Naive thymus-derived CD4-positive, alpha-beta T cell (primary cell): ENCODE results near the gene RELL1. TPM values are rescaled to one million over a fixed set of nuclear protein-coding genes. Genes with fewer than 3 reads are reported as not detected.
A peak's percentile ranks its signal among the peaks of the same experiment; 100 is the strongest.

Experiments
- ATAC-seq: fragments of 150-1000 bp; cut with Tn5 transposase; 2 replicates; pipeline ENCODE4 v1.10.0; 2021; ENCODE audit warnings: mild to moderate bottlenecking, moderate library complexity
- CTCF ChIA-PET: fragments of 350-600 bp; sonication (Branson Sonifier 250); formaldehyde crosslinking; loops from one replicate; lab custom pipeline; 2021; ENCODE audit warnings: antibody characterized with exemption; lab: Charles Lee
- POLR2A ChIA-PET: fragments of 350-600 bp; sonication (Branson Sonifier 250); formaldehyde crosslinking; loops from one replicate; lab custom pipeline; 2021; ENCODE audit warnings: antibody characterized with exemption, inconsistent platforms; lab: Charles Lee
- DNase-seq, 9 donors: peaks; one replicate each; pipeline versions ENCODE4 v3.0.0 to v3.0.0-alpha.2; 2020 to 2022; ENCODE audit warnings: mixed read lengths in 1 of 9
- H3K27ac ChIP-seq: one replicate; pipeline ENCODE4 v1.7.0; 2013; ENCODE audit warnings: mild to moderate bottlenecking, low read depth, low read length, moderate library complexity
- H3K27me3 ChIP-seq, 2 donors: one replicate each; pipeline ENCODE4 v1.7.0; 2013; ENCODE audit warnings: low read length in 2 of 2, mild to moderate bottlenecking in 2 of 2, moderate library complexity in 2 of 2; ENCODE audit not compliant: control insufficient read depth in 2 of 2, insufficient read depth in 2 of 2
- H3K36me3 ChIP-seq, 3 experiments: 1 replicate in 2 of 3; 2 replicates in 1 of 3; pipeline ENCODE4 v1.7.0; 2013; ENCODE audit warnings: low read length in 3 of 3, mild to moderate bottlenecking in 3 of 3, moderate library complexity in 1 of 3; ENCODE audit not compliant: insufficient read depth in 3 of 3, control insufficient read depth in 2 of 3
- H3K4me1 ChIP-seq, 2 donors: one replicate each; pipeline ENCODE4 v1.7.0; 2013; ENCODE audit warnings: low read length in 2 of 2, mild to moderate bottlenecking in 2 of 2, moderate library complexity in 1 of 2; ENCODE audit not compliant: control insufficient read depth in 2 of 2, insufficient read depth in 2 of 2
- H3K4me3 ChIP-seq: 2 replicates; pipeline ENCODE4 v1.7.0; 2013; ENCODE audit warnings: mild to moderate bottlenecking, low read length
- H3K9me3 ChIP-seq, 3 experiments: 1 replicate in 2 of 3; 2 replicates in 1 of 3; pipeline ENCODE4 v1.7.0; 2013; ENCODE audit warnings: low read length in 3 of 3; ENCODE audit not compliant: control insufficient read depth in 2 of 3
- H3K27ac Mint-ChIP-seq, 9 donors: one replicate each; pipeline ENCODE4 v1.8.0; 2020 to 2022; ENCODE audit warnings: mixed read lengths in 9 of 9, mild to moderate bottlenecking in 8 of 9, moderate library complexity in 5 of 9, inconsistent platforms in 2 of 9
- H3K27me3 Mint-ChIP-seq, 5 donors: one replicate each; pipeline ENCODE4 v1.8.0; 2021 to 2022; ENCODE audit warnings: mixed read lengths in 5 of 5, mild to moderate bottlenecking in 1 of 5
- H3K36me3 Mint-ChIP-seq, 5 donors: one replicate each; pipeline ENCODE4 v1.8.0; 2020 to 2022; ENCODE audit warnings: mixed read lengths in 5 of 5, mild to moderate bottlenecking in 3 of 5, inconsistent platforms in 1 of 5
- H3K4me1 Mint-ChIP-seq, 7 donors: one replicate each; pipeline ENCODE4 v1.8.0; 2020 to 2022; ENCODE audit warnings: mixed read lengths in 7 of 7, mild to moderate bottlenecking in 3 of 7, inconsistent platforms in 1 of 7
- H3K4me3 Mint-ChIP-seq, 10 donors: one replicate each; pipeline ENCODE4 v1.8.0; 2020 to 2022; ENCODE audit warnings: mild to moderate bottlenecking in 10 of 10, mixed read lengths in 10 of 10, moderate library complexity in 6 of 10, inconsistent platforms in 2 of 10
- H3K9me3 Mint-ChIP-seq, 11 donors: one replicate each; pipeline ENCODE4 v1.8.0; 2020 to 2022; ENCODE audit warnings: mixed read lengths in 11 of 11, mild to moderate bottlenecking in 4 of 11, inconsistent platforms in 1 of 11, moderate library complexity in 1 of 11
- intact Hi-C, 2 donors: fragments of 100-400 bp; cut with micrococcal nuclease; formaldehyde crosslinking; loops; one replicate each; pipeline ENCODE4 v1.15.1; 2023
- polyA plus RNA-seq, 2 donors: library from polyadenylated mRNA; unstranded; fragments of 300-500 nt; fragmentation: Illumina TruSeq; gene quantifications; one replicate each; pipeline ENCODE4 v1.2.3, GENCODE V29; 2021
- total RNA-seq, 6 experiments: library from RNA in 5 of 6; stranded (reverse) in 5 of 6; gene quantifications; 1 replicate in 5 of 6; 2 replicates in 1 of 6; pipeline ENCODE4 v1.2.3 and lab custom pipeline; 2021 to 2026

Gene RELL1
- total and polyA plus RNA-seq, 7 experiments from 2014 or later, result 4.8 to 35.2 (median 27.1) TPM

GRCh38 chr4:37729649-37730004, 43.5 kb upstream of the RELL1 start:
- DNase-seq, result no peak
- Mint-ChIP-seq H3K36me3 (no peaks in the 10 kb centered on the region), H3K9me3 (no peaks in the 10 kb centered on the region), H3K4me1 (peaks cover 0 to 13% (median 1%) of the 10 kb centered on the region in 7 donors), H3K27ac (no peak overlapping the region), H3K27me3 (no peaks in the 10 kb centered on the region), H3K4me3 (no peak overlapping the region)
- intact Hi-C loops, result no loop called here
- no peak for ATAC-seq
- Histone ChIP-seq H3K4me3 (no peak overlapping the region), H3K4me1 (no peaks in the 10 kb centered on the region), H3K27ac (no peak overlapping the region), H3K36me3 (no peaks in the 10 kb centered on the region), H3K9me3 (no peaks in the 10 kb centered on the region), H3K27me3 (no peaks in the 10 kb centered on the region)
- POLR2A ChIA-PET, result no interaction called here
- CTCF ChIA-PET, result interaction anchor here (0.6 kb wide), 1 partner anchor 333 kb away, joined by 3 read pairs; no protein-coding TSS in a partner anchor

- Histone ChIP-seq H3K27me3 (no peaks in the 10 kb centered on the region), H3K36me3 (no peaks in the 10 kb centered on the region), H3K4me3 (no peak overlapping the region), H3K27ac (no peak overlapping the region), H3K9me3 (no peaks in the 10 kb centered on the region), H3K4me1 (no peaks in the 10 kb centered on the region)
- no peaks in the 10 kb centered on the region for H3K27me3 Mint-ChIP-seq
- H3K4me3 Mint-ChIP-seq, result no peak overlapping the region
- ATAC-seq (no peak), DNase-seq (no peak)
- CTCF ChIA-PET, result no interaction called here
- POLR2A ChIA-PET, result interaction anchor here (0.6 kb wide), 1 partner anchor 1943 kb away, joined by 3 read pairs; no protein-coding TSS in a partner anchor
- H3K4me1 Mint-ChIP-seq, result peaks cover 3 to 17% (median 5%) of the 10 kb centered on the region in 7 donors
- intact Hi-C loops, result no loop called here
- no peaks in the 10 kb centered on the region for H3K36me3 Mint-ChIP-seq
- peaks cover 0 to 2% (median 0%) of the 10 kb centered on the region in 11 donors for H3K9me3 Mint-ChIP-seq
- H3K27ac Mint-ChIP-seq, result no peak overlapping the region
Measured at GRCh38 chr4:37728064-37728463, 41.9 kb upstream of the RELL1 start.

GRCh38 chr4:37727635-37728034, 41.5 kb upstream of the RELL1 start:
- intact Hi-C loops, result no loop called here
- peaks cover 0 to 3% (median 0%) of the 10 kb centered on the region in 5 donors for H3K36me3 Mint-ChIP-seq

GRCh38 chr4:37726666-37727065, 40.5 kb upstream of the RELL1 start:
- Histone ChIP-seq H3K4me3 (no peak overlapping the region), H3K36me3 (no peaks in the 10 kb centered on the region), H3K9me3 (no peaks in the 10 kb centered on the region), H3K27ac (no peak overlapping the region), H3K27me3 (no peaks in the 10 kb centered on the region), H3K4me1 (peaks cover 0 to 9% of the 10 kb centered on the region in 2 donors)
- ChIA-PET POLR2A (no interaction called here), CTCF (no interaction called here)
- H3K9me3 Mint-ChIP-seq, result peaks cover 0 to 2% (median 0%) of the 10 kb centered on the region in 11 donors
- H3K36me3 Mint-ChIP-seq, result peaks cover 0 to 3% (median 0%) of the 10 kb centered on the region in 5 donors
- peaks cover 7 to 26% (median 19%) of the 10 kb centered on the region in 7 donors for H3K4me1 Mint-ChIP-seq
- no peak overlapping the region for H3K4me3 Mint-ChIP-seq
- no peaks in the 10 kb centered on the region for H3K27me3 Mint-ChIP-seq
- ATAC-seq (no peak), DNase-seq (no peak)
- H3K27ac Mint-ChIP-seq, result no peak overlapping the region
- intact Hi-C loops, result no loop called here

More at GRCh38 chr4:37727635-37728034, 41.5 kb upstream of the RELL1 start:
- CTCF ChIA-PET, result no interaction called here
- peaks cover 7 to 17% (median 10%) of the 10 kb centered on the region in 7 donors for H3K4me1 Mint-ChIP-seq
- H3K27me3 Mint-ChIP-seq, result no peaks in the 10 kb centered on the region
- H3K4me1 ChIP-seq, result peaks cover 0 to under 1% of the 10 kb centered on the region in 2 donors
- ATAC-seq (no peak), DNase-seq (no peak)
- no peak overlapping the region for H3K27ac ChIP-seq
- H3K9me3 Mint-ChIP-seq, result peaks cover 0 to 2% (median 0%) of the 10 kb centered on the region in 11 donors
- H3K4me3 ChIP-seq, result no peak overlapping the region
- H3K27ac Mint-ChIP-seq, result no peak overlapping the region
- H3K9me3 ChIP-seq, result no peaks in the 10 kb centered on the region
- POLR2A ChIA-PET, result no interaction called here
- no peaks in the 10 kb centered on the region for H3K27me3 ChIP-seq
- no peaks in the 10 kb centered on the region for H3K36me3 ChIP-seq
- H3K4me3 Mint-ChIP-seq, result no peak overlapping the region

GRCh38 chr4:37725718-37726117, 39.5 kb upstream of the RELL1 start:
- no peaks in the 10 kb centered on the region for H3K36me3 ChIP-seq
- no peak overlapping the region for H3K27ac ChIP-seq
- DNase-seq (no peak), ATAC-seq (no peak)
- Mint-ChIP-seq H3K27me3 (no peaks in the 10 kb centered on the region), H3K27ac (no peak overlapping the region), H3K4me3 (no peak overlapping the region), H3K4me1 (peaks cover 7 to 27% (median 19%) of the 10 kb centered on the region in 7 donors), H3K9me3 (peaks cover 0 to 2% (median 0%) of the 10 kb centered on the region in 11 donors), H3K36me3 (peaks cover 0 to 3% (median 0%) of the 10 kb centered on the region in 5 donors)
- H3K9me3 ChIP-seq, result no peaks in the 10 kb centered on the region
- H3K27me3 ChIP-seq, result no peaks in the 10 kb centered on the region
- no peak overlapping the region for H3K4me3 ChIP-seq
- intact Hi-C loops, result no loop called here
- H3K4me1 ChIP-seq, result peaks cover 0 to 9% of the 10 kb centered on the region in 2 donors
- ChIA-PET POLR2A (no interaction called here), CTCF (no interaction called here)

- CTCF ChIA-PET, result no interaction called here
- Mint-ChIP-seq H3K27ac (peak overlapping the region in 5 of 9 donors; percentile 10 to 76 (median 38)), H3K36me3 (peaks cover 0 to 4% (median 0%) of the 10 kb centered on the region in 5 donors), H3K4me1 (peaks cover 5 to 23% (median 22%) of the 10 kb centered on the region in 7 donors), H3K27me3 (no peaks in the 10 kb centered on the region), H3K4me3 (peak overlapping the region in 1 of 10 donors; percentile 29), H3K9me3 (peaks cover 0 to 2% (median 0%) of the 10 kb centered on the region in 11 donors)
- Histone ChIP-seq H3K27me3 (no peaks in the 10 kb centered on the region), H3K9me3 (no peaks in the 10 kb centered on the region), H3K27ac (no peak overlapping the region), H3K4me1 (peaks cover 0 to 9% of the 10 kb centered on the region in 2 donors), H3K4me3 (no peak overlapping the region), H3K36me3 (no peaks in the 10 kb centered on the region)
- DNase-seq (no peak), ATAC-seq (no peak)
- intact Hi-C loops, result no loop called here
- POLR2A ChIA-PET, result interaction anchor here (1.6 kb wide), 1 partner anchor 10 kb away, joined by 10 read pairs; no protein-coding TSS in a partner anchor
Measured at GRCh38 chr4:37723067-37723466, 36.9 kb upstream of the RELL1 start.
